HCT116 (cell line): ENCODE measurements around the gene TRIM14. TPM values are rescaled to one million over a fixed set of nuclear protein-coding genes. Genes with fewer than 3 reads are reported as not detected.
"Not testable (repeated sequence)": the region's sequence is repeated elsewhere in the genome, so short reads cannot be mapped to it uniquely, and the experiment has no call there.

ENCODE experiments used
- ATAC-seq: fragments of 200-7000 bp; cut with Tn5 transposase; 2 replicates; pipeline ENCODE4 v1.9.1; 2020; ENCODE audit warnings: mild to moderate bottlenecking, moderate library complexity
- BruUV-seq: library from RNA; stranded (reverse); fragments of 400-500 nt; replicated peaks from 2 replicates; lab custom pipeline; 2021; lab: Mats Ljungman, UMichigan
- CTCF ChIA-PET: fragments of 300-600 bp; sonication (Branson Sonifier 250); formaldehyde crosslinking; loops from one replicate; lab custom pipeline; 2021; ENCODE audit warnings: antibody characterized with exemption; lab: Charles Lee
- POLR2A ChIA-PET: fragments of 300-600, 350-600 bp; sonication (Branson Sonifier 250); formaldehyde crosslinking; loops from one replicate; lab custom pipeline; 2021; ENCODE audit warnings: antibody characterized with exemption; lab: Charles Lee
- RAD21 ChIA-PET, 2 experiments: fragments of 300-600 bp; sonication (Branson Sonifier 250); formaldehyde crosslinking; loops; one replicate each; lab custom pipeline; 2023; ENCODE audit warnings: low total read pairs in 2 of 2; ENCODE audit not compliant: uncharacterized antibody in 2 of 2, unreplicated experiment in 2 of 2, low non-redundant PET in 1 of 2; lab: Charles Lee
- DNase-seq: peaks from one replicate; pipeline ENCODE4 v3.0.0-alpha.2; 2010; ENCODE audit warnings: low read depth, low spot score
- H2AFZ ChIP-seq: fragments of 200-600 bp; shearing (Covaris generic), sonication (generic); 2 replicates; pipeline ENCODE4 v1.6.1; 2017; ENCODE audit warnings: low read depth, mixed run types, mixed read lengths, antibody characterized with exemption, low read length; ENCODE audit not compliant: poor library complexity, severe bottlenecking
- H3K27ac ChIP-seq: 2 replicates; pipeline ENCODE4 v1.5.1; 2012; ENCODE audit warnings: low read depth, low read length
- H3K27me3 ChIP-seq: fragments of 200-600 bp; sonication (generic); 2 replicates; pipeline ENCODE4 v1.6.1; 2016; ENCODE audit warnings: mixed run types, low read length, mixed read lengths; ENCODE audit not compliant: insufficient read depth
- H3K36me3 ChIP-seq, 2 experiments: fragments of 200-500 bp in 1 of 2; fragments of 200-600 bp in 1 of 2; sonication (Bioruptor generic) in 1 of 2; sonication (generic) in 1 of 2; 2 replicates each; pipeline versions ENCODE4 v1.5.1 to v1.6.1; 2014 to 2016; ENCODE audit warnings: low read length in 2 of 2, inconsistent platforms in 1 of 2, mixed read lengths in 1 of 2, mixed run types in 1 of 2; ENCODE audit not compliant: insufficient read depth in 2 of 2, control insufficient read depth in 1 of 2
- H3K4me1 ChIP-seq, 2 experiments: fragments of 200-600 bp in 1 of 2; sonication (generic) in 1 of 2; 2 replicates each; pipeline versions ENCODE4 v1.5.1 to v1.6.1; 2012 to 2017; ENCODE audit warnings: low read length in 2 of 2, inconsistent platforms in 1 of 2, mild to moderate bottlenecking in 1 of 2, mixed read lengths in 1 of 2, mixed run types in 1 of 2, moderate library complexity in 1 of 2; ENCODE audit not compliant: insufficient read depth in 2 of 2, control insufficient read depth in 1 of 2
- H3K4me2 ChIP-seq: fragments of 200-600 bp; sonication (generic); 2 replicates; pipeline ENCODE4 v1.6.1; 2017; ENCODE audit warnings: mixed run types, low read length, mixed read lengths
- H3K4me3 ChIP-seq, 2 experiments: fragments of 200-600 bp in 1 of 2; sonication (generic) in 1 of 2; replicated peaks in 1 of 2; 2 replicates each; pipeline ENCODE4 v1.5.1; 2011 to 2016; ENCODE audit warnings: low read length in 2 of 2, control low read depth in 1 of 2, low read depth in 1 of 2, mild to moderate bottlenecking in 1 of 2, mixed read lengths in 1 of 2, mixed run types in 1 of 2
- H3K79me2 ChIP-seq: fragments of 200-600 bp; sonication (generic); 2 replicates; pipeline ENCODE4 v1.6.1; 2017; ENCODE audit warnings: mild to moderate bottlenecking, mixed run types, low read length, moderate library complexity, mixed read lengths; ENCODE audit not compliant: insufficient read depth
- H3K9ac ChIP-seq: fragments of 200-600 bp; sonication (generic); 2 replicates; pipeline ENCODE4 v1.6.1; 2016; ENCODE audit warnings: low read length, mixed read lengths
- H3K9me2 ChIP-seq: fragments of 200-600 bp; sonication (generic), shearing (Covaris generic); 2 replicates; pipeline ENCODE4 v1.6.1; 2017; ENCODE audit warnings: mixed run types, mild to moderate bottlenecking, moderate library complexity; ENCODE audit not compliant: insufficient read depth
- H3K9me3 ChIP-seq, 2 experiments: fragments of 200-500 bp in 1 of 2; fragments of 200-600 bp in 1 of 2; sonication (Bioruptor generic) in 1 of 2; sonication (generic) in 1 of 2; 2 replicates each; pipeline ENCODE4 v1.6.1; 2014 to 2017; ENCODE audit warnings: low read length in 2 of 2, mixed read lengths in 2 of 2, inconsistent platforms in 1 of 2, low read depth in 1 of 2, mild to moderate bottlenecking in 1 of 2, mixed run types in 1 of 2, moderate library complexity in 1 of 2; ENCODE audit not compliant: control insufficient read depth in 1 of 2, insufficient read depth in 1 of 2
- H4K20me1 ChIP-seq: fragments of 200-600 bp; sonication (generic), shearing (Covaris generic); 2 replicates; pipeline ENCODE4 v1.6.1; 2017; ENCODE audit warnings: mixed run types, mild to moderate bottlenecking, moderate library complexity; ENCODE audit not compliant: insufficient read depth
- CTCF ChIP-seq, 3 experiments: fragments of 200-600 bp in 1 of 3; sonication (generic) in 1 of 3; IDR thresholded peaks in 2 of 3; conservative IDR thresholded peaks in 1 of 3; 2 replicates each; pipeline ENCODE4 v1.5.1; 2012 to 2017; ENCODE audit warnings: low read depth in 2 of 3, low read length in 2 of 3, antibody characterized with exemption in 1 of 3, borderline replicate concordance in 1 of 3, control low read depth in 1 of 3, mild to moderate bottlenecking in 1 of 3, mixed read lengths in 1 of 3, mixed run types in 1 of 3, moderate library complexity in 1 of 3; ENCODE audit not compliant: insufficient read depth in 1 of 3
- MAX ChIP-seq: IDR thresholded peaks from 2 replicates; pipeline ENCODE4 v1.6.1; 2012
- intact Hi-C: fragments of 100-400 bp; cut with micrococcal nuclease; formaldehyde crosslinking; loops from 2 replicates; pipeline ENCODE4 v1.10.0; 2022
- total RNA-seq: library from RNA; stranded (reverse); gene quantifications from one replicate; pipeline ENCODE4 v1.2.1, GENCODE V29; 2021; ENCODE audit not compliant: unreplicated experiment

Gene TRIM14
- total RNA-seq, 1 experiment from 2014 or later: 24.4 TPM

- CTCF ChIA-PET: no interaction called here
- no TSS peak for BruUV-seq
These were observed 5.8 kb upstream of the TRIM14 start for GRCh38 chr9:98124637-98125426.

GRCh38 chr9:98124091-98124490 is 5.1 kb upstream of the TRIM14 start:
- H3K9me2 ChIP-seq, H3K36me3 ChIP-seq, intact Hi-C loops, H4K20me1 ChIP-seq, POLR2A ChIA-PET, RAD21 ChIA-PET, H2AFZ ChIP-seq, ATAC-seq, H3K9me3 ChIP-seq, BruUV-seq, DNase-seq, H3K27me3 ChIP-seq, H3K79me2 ChIP-seq, H3K4me3 ChIP-seq, H3K9ac ChIP-seq, CTCF ChIA-PET, H3K27ac ChIP-seq, H3K4me2 ChIP-seq: not testable (repeated sequence)
- peaks cover 0 to 17% of the 10 kb centered on the region in 2 experiments; a peak in 2 of 4 replicates for H3K4me1 ChIP-seq

More at GRCh38 chr9:98124637-98125426, 5.8 kb upstream of the TRIM14 start:
- Histone ChIP-seq H3K36me3 (no peaks in the 10 kb centered on the region), H3K9me3 (no peaks in the 10 kb centered on the region), H3K27ac (no peak overlapping the region), H3K4me1 (peaks cover 0 to 11% of the 10 kb centered on the region in 2 experiments; a peak in 2 of 4 replicates), H3K4me3 (no peak overlapping the region), H3K4me2 (no peak overlapping the region), H3K79me2 (no peaks in the 10 kb centered on the region), H2AFZ (no peak overlapping the region), H3K27me3 (no peaks in the 10 kb centered on the region), H3K9ac (no peak overlapping the region), H4K20me1 (no peaks in the 10 kb centered on the region), H3K9me2 (no peaks in the 10 kb centered on the region)
- ChIA-PET POLR2A (no interaction called here), RAD21 (no interaction called here)
- DNase-seq (no peak), ATAC-seq (no peak)
- TF ChIP-seq CTCF (IDR thresholded peaks at IDR 0.05 in 2 of 3, conservative IDR thresholded peaks at IDR 0.05 in 1 of 3; ENCODE audit: borderline replicate concordance in 1 of 3, insufficient read depth in 1 of 3, low read depth in 2 of 3, low read length in 2 of 3) (no peak), MAX (no peak)
- intact Hi-C loops: no loop called here
